ENCODE results near the gene TTC21A. TPM values are rescaled to one million over a fixed set of nuclear protein-coding genes. Genes with fewer than 3 reads are reported as not detected.

TTC21A gene
- total and polyA plus RNA-seq, 11 donors = 0.72 to 4.8 (median 1.9) TPM

DNA sequence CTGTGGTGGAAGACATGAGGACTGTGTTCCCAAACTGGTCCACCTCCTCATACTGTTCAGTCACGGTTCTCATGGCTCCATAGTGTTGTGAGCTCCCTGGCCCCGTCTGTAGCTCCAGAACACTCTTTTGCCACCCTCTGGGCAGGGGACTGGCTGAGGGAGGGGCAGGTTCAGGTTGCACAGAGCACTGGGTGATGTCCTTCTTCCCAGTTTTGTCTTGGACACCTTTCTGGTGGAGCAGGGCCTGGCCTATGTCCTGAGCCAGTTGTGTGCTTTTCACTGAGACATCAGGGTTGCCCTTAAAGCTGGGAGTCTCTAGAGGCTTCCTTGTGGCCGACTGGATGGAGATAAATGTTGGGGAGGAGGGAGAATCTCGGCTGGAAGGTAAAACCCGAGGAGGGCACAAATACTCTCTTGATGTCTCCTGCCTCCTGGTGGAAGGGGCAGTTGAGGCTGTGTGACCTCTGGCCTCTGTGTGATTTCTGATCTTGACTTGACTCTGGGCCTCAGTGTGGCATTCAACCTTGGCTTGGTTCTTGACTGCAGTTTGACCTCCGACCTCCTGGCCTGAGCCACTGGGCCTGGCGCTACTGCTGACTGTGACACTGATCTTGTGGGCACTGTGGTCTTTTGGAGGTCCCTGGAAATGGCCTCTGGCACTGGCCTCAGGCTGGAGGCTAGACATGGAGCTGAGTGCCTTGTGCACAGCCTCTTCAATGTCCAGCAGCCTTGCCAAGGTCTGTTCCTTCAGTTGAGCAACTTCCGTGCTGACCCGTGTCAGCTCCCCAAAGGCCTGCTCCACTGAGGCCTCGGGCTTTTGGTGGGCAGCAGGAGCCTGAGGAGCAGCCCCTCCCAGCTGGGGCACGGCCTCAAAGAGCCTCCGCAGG lies 76.8 kb downstream of the TTC21A start:
- 49 to 64% (median 53%) methylated on average over 6 to 12 of the region's 12 CpGs for WGBS, 4 donors
- peak overlapping the region in 9 of 12 donors; percentile 6 to 94 (median 40) for H3K27ac ChIP-seq
- H3K9me3 ChIP-seq = no peaks in the 10 kb centered on the region
- ATAC-seq (no peak), DNase-seq (peak in 2 of 5 donors; percentile 45)
- no peaks in the 10 kb centered on the region for H3K27me3 ChIP-seq
- H3K4me3 ChIP-seq = no peak overlapping the region
- H3K36me3 ChIP-seq = peaks cover 0 to 54% (median 4%) of the 10 kb centered on the region in 9 donors
- no peak for TF ChIP-seq POLR2A (IDR thresholded peaks at IDR 0.05)
- TF ChIP-seq, protein P1, sequence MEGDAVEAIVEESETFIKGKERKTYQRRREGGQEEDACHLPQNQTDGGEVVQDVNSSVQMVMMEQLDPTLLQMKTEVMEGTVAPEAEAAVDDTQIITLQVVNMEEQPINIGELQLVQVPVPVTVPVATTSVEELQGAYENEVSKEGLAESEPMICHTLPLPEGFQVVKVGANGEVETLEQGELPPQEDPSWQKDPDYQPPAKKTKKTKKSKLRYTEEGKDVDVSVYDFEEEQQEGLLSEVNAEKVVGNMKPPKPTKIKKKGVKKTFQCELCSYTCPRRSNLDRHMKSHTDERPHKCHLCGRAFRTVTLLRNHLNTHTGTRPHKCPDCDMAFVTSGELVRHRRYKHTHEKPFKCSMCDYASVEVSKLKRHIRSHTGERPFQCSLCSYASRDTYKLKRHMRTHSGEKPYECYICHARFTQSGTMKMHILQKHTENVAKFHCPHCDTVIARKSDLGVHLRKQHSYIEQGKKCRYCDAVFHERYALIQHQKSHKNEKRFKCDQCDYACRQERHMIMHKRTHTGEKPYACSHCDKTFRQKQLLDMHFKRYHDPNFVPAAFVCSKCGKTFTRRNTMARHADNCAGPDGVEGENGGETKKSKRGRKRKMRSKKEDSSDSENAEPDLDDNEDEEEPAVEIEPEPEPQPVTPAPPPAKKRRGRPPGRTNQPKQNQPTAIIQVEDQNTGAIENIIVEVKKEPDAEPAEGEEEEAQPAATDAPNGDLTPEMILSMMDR (IDR thresholded peaks at IDR 0.05) = no peak
- intact Hi-C loops (cut with DNase I) = loop anchor here in 6 of 10 donors (5.0 to 10.0 kb wide), 5 partner anchors 42 to 200 kb away; partner anchors contain the start of genes GORASP1 (in 3 of the 6), TTC21A (in 3 of the 6) and SLC25A38 (in 1 of the 6)
- peaks cover 0 to 91% (median 44%) of the 10 kb centered on the region in 12 donors for H3K4me1 ChIP-seq

DNA sequence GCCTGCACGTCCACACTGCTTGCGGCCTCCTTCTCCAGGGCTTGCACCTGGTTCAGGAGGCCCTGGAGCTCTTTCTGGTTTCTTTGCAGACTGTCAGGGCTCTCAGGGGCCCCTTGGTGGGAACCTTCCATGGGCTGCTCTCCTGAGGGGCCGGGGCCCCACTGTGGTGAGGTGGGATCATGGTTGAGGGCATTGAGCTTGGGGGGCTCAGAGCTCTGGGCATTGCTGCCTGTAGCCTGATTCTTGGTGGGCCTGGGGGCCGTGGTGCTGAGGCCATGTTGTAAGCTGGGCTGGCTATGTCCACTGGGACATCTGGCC lies 77.4 kb downstream of the TTC21A start:
- peaks cover 0 to 91% (median 43%) of the 10 kb centered on the region in 12 donors for H3K4me1 ChIP-seq
- WGBS, 4 donors = 67 to 100% (median 79%) methylated on average over 1 to 4 of the region's 4 CpGs

DNA sequence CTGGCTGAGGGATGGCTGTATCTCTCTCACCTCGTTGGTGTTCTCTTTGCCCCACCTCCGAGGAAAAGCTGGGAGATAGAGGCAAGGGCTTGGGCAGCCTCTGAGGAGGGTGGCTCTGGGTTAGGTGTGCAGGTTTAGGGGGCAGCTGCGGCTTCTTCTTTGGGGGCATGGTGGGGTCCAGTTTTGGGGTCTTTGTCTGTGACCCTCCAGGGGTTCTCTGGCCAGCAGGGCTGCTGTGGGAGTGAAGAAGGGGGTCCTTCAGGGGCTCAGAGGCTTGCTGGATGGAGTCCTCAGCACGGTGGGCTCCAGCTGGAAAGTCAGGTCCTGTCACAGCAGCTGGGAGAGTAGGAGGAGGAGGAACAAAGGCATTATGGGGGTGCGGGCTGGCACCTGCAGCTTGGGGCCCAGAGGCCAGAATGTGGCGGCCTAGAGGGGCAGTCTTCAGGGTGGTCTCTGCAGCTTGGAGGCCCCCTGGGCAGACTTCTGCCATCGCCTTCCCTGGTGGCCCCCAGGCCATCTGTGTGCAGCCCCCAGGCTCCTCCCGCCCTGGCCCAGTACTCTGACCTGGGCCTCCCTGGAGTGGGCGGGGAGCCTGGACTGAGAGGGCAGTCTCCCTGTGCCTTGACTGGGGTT lies 78.0 kb downstream of the TTC21A start:
- WGBS, 4 donors = 75 to 95% (median 80%) methylated on average over 8 to 9 of the region's 9 CpGs
- Histone ChIP-seq H3K27ac (peak overlapping the region in 4 of 12 donors; percentile 8 to 94 (median 24)), H3K27me3 (no peaks in the 10 kb centered on the region), H3K4me3 (no peak overlapping the region), H3K4me1 (peaks cover 0 to 91% (median 40%) of the 10 kb centered on the region in 12 donors), H3K36me3 (peaks cover 0 to 54% (median 4%) of the 10 kb centered on the region in 9 donors), H3K9me3 (no peaks in the 10 kb centered on the region)
- DNase-seq (no peak), ATAC-seq (no peak)
- TF ChIP-seq, protein P1 (IDR thresholded peaks at IDR 0.05) = no peak
- no peak for TF ChIP-seq POLR2A (IDR thresholded peaks at IDR 0.05)
- intact Hi-C loops (cut with DNase I) = loop anchor here in 8 of 10 donors (5.0 to 10.0 kb wide), 6 partner anchors 51 to 199 kb away; partner anchors contain the start of genes GORASP1 (in 1 of the 8), SLC25A38 (in 1 of the 8) and TTC21A (in 1 of the 8)

More for the DNA sequence above, 77.4 kb downstream of the TTC21A start:
- Histone ChIP-seq H3K27me3 (no peaks in the 10 kb centered on the region), H3K9me3 (no peaks in the 10 kb centered on the region), H3K36me3 (peaks cover 0 to 54% (median 4%) of the 10 kb centered on the region in 9 donors), H3K4me3 (no peak overlapping the region), H3K27ac (peak overlapping the region in 5 of 12 donors; percentile 10 to 94 (median 43))
- ATAC-seq (no peak), DNase-seq (no peak)
- TF ChIP-seq POLR2A (IDR thresholded peaks at IDR 0.05) = no peak
- TF ChIP-seq, protein P1 (IDR thresholded peaks at IDR 0.05) = no peak
- intact Hi-C loops (cut with DNase I) = loop anchor here in 8 of 10 donors (5.0 to 10.0 kb wide), 8 partner anchors 43 to 200 kb away; partner anchors contain the start of genes GORASP1 (in 4 of the 8), TTC21A (in 4 of the 8) and SLC25A38 (in 1 of the 8)
